NCI-H128 (cell line): Measurements from ENCODE around the gene HGF.

Experiments
- DNase-seq: peaks from one replicate; lab custom pipeline; 2025; ENCODE audit not compliant: unreplicated experiment; lab: John Stamatoyannopoulos, UW

HGF gene

GRCh38 chr7:81687062-81687461 is 82.8 kb downstream of the HGF start:
- no peak for DNase-seq

- no peak for DNase-seq
Measured at GRCh38 chr7:81685270-81685868, 84.5 kb downstream of the HGF start.

GRCh38 chr7:81684514-81685269 is 85.2 kb downstream of the HGF start:
- DNase-seq = peak; percentile 44

DNA sequence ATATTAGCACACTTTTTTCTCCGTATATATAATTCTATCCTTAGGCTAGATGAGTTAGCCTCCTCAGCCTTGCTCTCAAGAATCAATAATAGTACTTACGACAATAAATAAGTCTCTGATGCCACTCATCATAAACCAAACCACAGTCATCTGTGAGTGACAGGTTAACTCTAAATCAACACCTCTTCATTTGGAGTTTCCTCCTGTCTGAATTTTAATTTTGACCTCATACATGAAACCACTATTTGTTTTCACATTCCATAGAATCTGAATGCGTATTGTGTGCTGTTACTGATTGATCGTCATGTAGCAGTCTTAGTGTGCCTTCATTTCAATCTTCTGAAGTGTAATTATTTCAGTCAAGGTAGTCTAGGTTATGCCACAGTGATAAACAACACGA is 85.8 kb downstream of the HGF start:
- DNase-seq = no peak

- DNase-seq = no peak
Measured at GRCh38 chr7:81682873-81683272, 87.0 kb downstream of the HGF start.

DNA sequence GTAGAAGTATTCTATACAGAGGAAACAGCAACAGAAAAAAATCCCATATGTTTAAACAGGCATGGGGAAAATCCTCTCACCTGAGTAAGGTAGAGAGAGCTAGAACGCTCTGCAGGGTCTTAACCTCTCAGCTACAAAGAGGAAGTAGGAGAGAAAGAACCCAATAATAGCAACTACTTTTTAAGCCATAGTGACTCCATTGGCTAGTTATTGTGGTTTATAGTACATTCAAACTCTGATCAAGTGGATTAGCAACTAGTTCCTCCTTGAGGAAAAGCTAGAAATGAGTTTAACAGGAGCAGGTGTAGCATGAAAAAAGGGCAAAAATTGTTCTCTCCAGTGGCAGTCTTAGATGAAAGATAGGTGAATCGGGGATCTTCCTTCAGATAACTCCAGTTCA is 89.7 kb downstream of the HGF start:
- DNase-seq = no peak

DNA sequence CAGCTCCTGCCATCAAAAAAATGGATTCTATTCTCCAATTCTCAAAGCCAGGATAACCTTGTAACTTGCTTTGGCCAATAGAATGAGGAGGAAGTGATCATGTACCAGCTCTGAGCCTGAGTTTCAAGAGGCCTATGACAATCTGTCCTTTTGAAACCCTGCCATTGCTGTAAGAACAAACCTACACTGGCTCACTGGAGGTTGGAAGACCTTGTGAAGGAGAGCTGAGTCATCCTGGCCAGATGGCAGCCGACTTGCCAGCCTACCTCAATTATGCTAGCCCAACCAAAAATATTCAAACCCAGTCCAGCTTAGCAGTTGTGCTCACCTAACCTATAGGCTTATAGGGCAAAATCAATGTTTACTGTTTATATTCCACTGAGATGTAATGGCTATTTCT is 93.0 kb downstream of the HGF start:
- DNase-seq = no peak

DNA sequence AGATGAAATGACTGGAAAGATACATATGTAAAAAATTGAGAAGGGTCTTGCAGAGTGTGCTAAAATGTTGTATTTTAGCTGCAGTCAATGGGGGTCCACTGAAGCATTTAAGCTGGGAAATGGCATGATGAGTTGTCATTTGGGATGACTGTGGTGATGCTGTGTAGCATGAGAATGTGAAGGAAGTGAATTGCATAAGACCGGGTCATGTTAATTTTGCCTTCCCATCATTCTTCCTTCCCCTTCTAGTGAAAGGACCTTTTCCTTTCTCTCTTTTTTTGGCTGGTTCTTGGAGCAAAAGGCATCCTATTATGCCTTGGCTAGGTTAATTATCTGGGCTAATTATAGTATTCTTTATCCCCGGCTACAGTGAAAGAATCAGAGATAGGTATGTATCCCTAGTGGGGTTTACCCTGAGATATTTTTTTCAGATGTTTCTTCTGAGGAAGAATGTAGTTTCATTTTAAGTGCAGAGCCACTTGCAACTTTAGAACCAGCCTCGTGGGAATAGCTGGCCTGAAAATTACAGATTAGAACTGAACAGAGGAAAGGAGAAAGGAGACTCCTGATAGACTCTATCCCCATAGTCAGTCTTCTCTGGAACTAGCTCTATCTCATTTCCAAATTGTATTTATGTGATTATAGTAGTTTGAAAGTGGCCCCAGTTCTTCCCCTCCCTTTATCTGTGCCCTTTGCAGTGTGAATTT is 93.6 kb downstream of the HGF start:
- no peak for DNase-seq

DNA sequence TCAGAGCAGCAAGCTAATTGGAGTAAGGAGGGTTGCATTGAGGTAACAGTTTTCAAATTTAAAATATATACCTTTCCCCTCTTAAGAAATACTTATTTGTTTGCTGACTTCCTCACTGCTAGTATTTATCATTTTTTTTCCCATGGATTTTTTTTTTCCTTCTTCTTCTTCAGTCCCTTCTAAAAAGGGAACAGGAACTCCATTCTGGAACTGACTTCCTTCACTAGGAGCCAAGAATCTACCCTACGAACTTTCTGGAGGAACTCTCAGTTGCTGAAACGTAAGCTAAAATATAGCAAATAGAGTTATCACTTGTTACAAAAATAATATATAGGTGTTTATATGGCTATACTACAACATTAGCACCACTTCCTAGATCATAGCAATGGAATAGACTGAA is 95.4 kb downstream of the HGF start:
- DNase-seq = no peak

GRCh38 chr7:81672872-81673271 is 97.0 kb downstream of the HGF start:
- no peak for DNase-seq

- no peak for DNase-seq
Measured at GRCh38 chr7:81669476-81670105, 100.3 kb downstream of the HGF start.

DNA sequence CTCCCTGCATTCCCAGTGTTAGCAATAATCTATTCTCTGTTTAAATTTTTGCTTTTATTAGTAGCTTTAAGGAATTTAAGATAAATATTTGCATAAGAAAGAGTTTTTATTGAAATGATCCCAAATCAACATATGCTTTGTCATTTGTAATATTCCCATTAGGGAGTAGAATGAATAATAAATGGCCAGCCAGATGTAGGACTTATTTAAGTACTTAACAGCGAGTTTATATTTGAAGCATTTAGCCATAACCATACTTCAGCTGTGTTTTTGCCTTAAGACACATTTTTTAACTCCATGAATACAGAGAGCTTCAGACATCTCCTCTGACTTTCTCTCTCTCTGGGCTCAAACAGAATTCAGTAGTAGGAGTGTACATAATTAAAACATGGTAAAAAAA is 103.6 kb downstream of the HGF start:
- DNase-seq = no peak

- no peak for DNase-seq
Measured at GRCh38 chr7:81665236-81665635, 104.6 kb downstream of the HGF start.

DNA sequence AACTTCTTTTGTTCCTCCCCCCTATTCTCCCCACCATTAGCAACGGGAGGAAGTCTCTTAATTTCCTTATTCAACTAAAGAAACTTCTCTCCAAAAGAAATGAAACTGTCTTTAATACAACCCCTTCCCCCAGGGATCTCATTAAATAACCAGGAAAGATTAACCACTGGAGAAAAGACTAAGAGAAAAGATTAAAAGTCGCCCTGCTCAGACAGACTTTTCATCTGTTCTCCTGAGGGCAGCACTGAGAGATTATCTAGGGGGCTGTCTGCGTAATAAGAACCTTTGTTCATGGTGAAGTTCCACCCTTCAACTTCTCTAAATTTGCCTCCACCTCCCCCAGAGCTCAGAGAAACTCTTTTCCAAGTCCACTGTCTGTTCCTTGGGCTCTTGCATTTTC is 105.5 kb downstream of the HGF start:
- DNase-seq = no peak

DNA sequence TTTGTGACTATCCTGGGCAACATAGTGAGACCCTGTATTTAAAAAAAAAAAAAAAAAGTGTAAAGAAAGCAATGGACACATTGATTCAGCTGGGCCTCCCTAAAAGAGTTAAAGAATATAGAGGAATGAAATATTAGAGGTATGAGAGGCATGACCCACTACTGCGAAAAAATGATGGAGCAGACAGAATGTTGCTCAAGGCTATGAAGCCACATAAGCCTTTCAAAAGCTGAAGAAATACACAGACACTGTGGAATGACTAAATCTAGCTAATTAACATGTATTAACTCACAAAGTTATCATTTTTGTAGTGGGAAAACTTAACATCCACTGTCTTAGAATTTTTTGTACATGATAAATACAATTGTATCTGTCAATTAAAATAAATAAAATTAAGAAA is 107.3 kb downstream of the HGF start:
- DNase-seq = no peak

GRCh38 chr7:81659697-81660395 is 110.0 kb downstream of the HGF start:
- DNase-seq = no peak

DNA sequence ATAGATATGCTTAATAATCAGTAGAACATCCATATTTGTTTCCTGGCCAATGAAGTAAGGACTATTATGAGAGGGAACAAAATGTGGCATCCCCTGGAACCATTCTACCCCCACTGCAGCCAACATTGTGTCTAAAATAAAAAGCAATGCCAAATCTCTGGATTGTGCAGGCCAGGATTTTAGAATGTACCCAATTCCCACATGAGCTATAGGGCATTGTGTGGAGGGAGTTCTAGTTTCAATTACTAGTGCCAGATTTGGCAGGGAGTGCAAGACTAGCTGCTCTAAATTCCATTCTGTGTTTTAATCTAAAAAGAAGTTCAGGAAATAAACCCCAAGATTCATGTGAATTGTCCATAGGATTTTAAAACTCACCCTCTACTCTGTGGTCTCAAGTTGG is 112.3 kb downstream of the HGF start:
- no peak for DNase-seq

DNA sequence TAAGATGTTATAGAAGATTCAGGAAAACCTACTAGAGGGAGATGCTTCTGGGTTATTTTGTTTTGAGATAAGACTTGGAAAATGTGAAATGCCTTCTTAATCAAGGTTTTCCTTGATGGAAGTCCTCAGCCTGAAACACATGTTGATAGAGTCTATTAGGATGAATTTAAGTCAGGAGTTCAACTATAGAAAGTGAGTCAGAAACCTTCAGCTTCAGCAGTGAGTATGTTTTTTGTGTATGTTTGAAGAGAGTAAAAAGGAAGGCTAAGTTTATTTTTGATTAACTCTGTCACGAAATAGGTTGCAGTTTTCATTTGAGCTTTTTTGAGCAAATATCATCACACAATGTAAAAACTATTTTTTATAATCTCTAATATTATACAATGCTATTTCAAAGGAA is 114.6 kb downstream of the HGF start:
- no peak for DNase-seq

DNA sequence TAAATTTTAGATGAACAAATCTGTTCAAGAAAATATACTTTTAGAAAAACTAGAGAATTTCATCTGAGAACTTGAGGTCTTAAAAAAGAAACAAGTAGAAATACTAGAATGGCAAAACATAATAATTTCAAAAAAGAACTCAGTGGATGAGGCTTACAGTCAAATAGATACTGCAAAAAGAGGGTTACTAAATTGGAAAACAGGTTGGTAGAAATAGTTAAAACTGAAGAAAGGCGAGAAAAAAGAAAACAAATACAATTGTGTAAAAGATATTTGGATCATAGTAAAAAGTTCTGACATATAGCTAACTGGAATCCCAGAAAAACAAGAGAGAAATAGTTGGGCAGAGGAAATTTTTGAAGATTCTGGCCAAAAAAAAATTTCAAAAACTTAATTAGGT is 117.6 kb downstream of the HGF start:
- no peak for DNase-seq
